Amniotic epithelial cell (primary cell): ENCODE measurements around the gene ALG3.
A peak's percentile ranks its signal among the peaks of the same experiment; 100 is the strongest.

Source experiments
- DNase-seq: peaks from one replicate; pipeline ENCODE4 v3.0.0-alpha.2; 2010; ENCODE audit warnings: low read depth

ALG3 gene

DNA sequence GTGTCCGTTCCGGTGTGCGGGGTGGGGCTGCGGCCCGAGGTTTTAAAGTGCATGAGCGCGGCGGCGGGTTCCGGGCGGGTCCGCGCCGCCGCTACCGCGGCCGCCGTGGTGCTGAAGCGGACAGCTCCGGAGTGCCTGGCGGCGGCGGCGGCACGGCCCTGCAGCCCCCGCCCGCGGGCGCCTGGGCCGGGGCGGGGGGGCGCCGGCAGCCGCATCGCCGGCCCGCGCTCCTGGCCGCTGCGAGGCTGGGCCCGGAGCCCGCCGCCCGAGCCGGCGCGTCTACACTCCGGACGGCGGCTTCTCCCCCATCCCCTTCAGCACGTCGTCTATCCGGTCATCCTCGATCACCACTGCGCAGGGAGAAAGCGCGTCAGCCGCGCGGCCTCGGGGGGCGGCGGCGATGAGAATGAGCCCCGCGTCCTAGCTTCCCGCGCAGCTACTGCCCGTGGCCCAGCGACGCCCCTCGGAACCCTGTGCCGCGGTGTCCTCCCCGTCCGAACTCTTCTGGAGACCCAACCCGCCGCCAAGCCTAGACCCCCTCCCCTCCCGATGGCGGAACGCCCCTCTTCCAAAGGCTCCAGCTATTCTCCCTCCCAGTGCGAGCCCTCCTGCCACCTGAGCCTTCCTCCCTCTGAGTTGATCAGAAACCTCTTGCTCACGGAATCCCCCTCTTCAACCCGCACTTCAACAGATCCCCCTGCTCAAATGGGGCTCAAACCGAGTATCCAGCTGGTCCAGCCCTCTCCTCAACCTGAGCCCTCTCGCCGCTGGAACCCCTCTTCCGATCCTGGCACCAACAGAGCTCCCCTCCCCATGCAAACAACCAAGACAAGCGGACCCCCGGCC lies 11.3 kb upstream of the ALG3 start:
- DNase-seq = no peak

DNA sequence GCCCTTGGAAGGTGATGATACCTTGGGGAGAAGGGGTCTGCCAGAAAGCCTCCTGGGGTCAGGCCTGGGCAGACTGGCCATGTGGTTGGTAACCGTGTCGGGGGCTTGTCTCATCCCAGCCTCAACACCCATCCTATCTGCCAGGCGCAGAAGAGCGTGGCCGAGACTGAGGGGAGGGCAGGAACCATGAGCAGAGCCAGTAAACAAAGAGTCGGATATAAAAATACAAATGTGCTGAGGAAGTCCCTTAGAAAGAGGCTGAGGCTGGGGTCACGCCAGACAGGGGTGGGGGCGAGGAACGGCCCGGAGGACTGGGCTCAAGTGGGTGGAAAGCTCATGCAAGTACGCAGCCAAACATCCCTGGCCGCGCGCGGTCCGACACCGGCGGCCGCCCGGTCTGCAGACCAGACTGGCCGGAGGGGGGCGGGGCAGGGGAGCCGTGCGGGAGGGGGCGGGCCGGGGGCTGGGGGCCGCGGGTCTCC lies 10.7 kb upstream of the ALG3 start:
- no peak for DNase-seq

DNA sequence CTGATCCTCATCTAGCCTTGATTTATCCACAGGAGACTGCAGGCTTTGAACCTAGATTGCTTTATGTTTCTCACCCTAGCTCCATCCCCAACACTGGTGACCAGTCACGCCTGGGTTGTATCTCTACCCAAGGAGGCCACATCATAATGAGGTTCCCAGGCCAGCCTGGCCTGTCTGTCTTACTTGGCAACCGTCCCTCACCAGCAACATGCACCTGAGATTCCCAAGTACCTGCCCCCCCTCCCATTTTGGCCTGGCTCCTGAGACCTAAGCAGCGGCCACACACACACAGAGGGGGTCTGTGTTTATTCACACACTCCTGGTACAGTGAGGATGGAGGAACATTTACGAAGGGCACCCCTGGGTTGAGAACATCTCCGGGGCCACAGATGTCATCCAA lies 10.2 kb upstream of the ALG3 start:
- no peak for DNase-seq

DNA sequence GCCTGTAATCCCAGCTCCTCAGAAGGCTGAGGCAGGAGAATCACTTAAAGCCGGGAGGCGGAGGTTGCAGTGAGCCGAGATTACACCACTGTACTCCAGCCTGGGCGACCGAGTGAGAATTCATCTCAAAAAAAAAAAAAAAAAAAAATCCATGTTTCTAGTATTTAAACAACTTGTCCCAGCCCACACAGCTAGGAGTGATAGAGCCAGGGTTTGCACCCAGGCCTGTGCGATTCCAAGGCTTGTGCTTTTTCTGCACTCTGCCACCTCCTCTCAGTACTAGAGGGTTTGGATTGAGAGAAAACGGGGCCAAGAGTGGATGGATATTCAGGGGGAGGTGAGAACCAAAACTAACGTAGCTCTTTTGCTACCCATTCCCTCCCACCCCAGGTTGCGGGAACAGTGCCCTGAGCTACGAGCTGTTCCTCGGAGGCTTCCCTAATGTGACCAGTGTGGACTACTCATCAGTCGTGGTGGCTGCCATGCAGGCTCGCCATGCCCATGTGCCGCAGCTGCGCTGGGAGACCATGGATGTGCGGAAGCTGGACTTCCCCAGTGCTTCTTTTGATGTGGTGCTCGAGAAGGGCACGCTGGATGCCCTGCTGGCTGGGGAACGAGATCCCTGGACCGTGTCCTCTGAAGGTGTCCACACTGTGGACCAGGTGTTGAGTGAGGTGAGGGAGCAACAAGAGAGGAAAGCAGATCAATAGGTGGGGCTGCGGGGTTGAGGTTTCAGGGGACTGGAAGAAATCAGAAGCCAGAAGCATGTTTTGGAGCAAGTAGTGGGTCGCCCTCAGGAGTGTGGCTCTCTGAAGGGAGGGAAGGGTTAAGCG lies 8.5 kb upstream of the ALG3 start:
- DNase-seq = no peak

DNA sequence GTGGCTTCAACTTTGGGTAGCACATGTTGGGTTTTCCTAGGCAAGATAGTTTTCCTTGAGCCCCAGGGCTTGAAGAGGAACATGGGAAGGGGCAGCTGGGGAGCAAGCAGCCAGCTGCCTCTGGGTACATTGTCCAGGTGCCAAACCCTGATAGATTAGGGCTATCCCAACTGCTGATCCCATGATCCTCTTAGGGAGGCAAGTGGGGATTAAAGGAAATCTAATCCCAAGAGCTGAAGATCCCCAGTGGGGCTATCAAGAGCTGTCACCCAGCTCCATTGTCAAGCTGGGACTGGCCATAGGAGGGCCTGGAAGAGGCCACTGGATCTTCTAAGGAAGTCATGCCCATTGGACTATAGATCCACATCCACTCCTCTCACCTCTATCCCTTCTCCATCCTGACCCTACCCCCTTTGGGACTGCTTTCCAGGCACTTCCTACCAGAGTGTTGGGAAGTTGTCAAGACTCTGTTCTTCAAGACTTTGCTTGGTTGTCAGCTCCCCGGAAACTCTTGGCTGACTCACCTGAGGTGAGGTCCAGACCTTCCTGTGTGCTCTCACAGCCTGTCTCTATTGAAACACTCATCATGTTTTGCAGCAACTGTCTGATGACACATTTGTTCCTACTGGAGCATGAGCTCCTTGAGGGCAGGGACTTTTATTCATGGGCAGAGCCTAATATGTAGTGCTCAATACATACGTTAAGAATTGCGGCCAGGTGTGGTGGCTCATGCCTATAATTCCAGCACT lies 6.7 kb upstream of the ALG3 start:
- no peak for DNase-seq

DNA sequence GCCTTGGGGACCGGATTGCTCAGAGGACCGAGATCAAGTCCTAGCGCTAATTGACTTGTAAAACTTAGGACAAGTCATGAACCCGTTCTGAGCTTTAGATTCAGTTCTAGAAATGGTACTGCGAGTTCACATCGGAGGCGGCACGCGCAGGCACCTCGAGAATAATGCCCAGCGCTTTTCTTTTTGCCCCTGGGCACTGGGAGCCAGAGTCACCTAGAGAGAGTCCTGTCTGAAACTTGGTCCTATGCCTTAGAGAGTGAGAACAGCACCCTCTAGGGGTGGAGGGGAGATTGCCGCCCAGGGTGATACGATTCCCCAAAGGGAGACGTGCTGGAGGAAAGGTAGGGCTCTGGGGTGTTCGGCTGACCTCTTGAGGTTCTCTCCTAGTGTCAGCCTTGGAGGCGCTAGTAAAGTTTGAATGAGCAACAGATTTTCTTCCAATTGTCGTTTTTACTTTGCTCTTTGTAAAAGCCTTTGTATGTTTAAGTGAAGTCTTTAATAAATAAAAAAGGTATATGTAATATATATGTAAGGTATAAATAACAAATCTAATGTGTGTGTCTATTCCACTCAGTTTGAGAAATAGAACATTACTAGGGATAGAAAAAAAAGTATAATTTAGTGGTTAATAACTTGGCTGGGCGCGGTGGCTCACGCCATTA lies 1.5 kb upstream of the ALG3 start:
- peak; percentile 78 for DNase-seq

DNA sequence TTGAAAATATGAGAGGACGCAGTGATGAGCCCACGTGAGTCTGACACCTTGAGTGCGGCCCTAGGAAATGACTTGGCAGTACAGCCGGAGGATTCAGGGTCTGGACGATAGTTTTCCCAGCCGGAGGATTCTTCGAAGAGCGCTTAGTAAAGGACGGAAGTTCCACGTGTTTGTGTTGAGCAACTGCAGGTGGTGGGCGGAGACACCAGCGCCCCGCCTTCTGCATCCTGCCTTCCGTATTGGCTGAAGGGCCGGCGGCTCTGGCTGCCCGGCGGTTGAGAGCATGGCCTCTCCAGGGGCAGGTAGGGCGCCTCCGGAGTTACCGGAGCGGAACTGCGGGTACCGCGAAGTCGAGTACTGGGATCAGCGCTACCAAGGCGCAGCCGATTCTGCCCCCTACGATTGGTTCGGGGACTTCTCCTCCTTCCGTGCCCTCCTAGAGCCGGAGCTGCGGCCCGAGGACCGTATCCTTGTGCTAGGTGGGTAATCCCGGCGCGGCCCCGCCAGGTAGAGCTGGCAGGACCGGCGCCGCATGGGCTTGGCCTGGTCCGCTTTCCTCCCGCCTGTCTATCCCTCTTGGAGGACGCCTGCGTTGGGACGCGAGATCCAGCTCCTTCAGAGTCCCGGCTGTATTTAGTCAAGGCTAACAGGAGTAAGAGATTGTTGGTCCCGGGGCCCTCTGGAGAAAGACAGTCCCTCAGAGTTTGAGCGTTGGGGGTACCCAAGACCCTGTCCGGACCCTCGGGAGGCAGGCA lies 827 bp upstream of the ALG3 start, which contains the start of gene EEF1AKMT4:
Gene EEF1AKMT4 (plus strand): TSS at position 261 of the 755 bp plus-strand sequence. CDS start 23 bp downstream, at position 284.
- peak; percentile 98 for DNase-seq

DNA sequence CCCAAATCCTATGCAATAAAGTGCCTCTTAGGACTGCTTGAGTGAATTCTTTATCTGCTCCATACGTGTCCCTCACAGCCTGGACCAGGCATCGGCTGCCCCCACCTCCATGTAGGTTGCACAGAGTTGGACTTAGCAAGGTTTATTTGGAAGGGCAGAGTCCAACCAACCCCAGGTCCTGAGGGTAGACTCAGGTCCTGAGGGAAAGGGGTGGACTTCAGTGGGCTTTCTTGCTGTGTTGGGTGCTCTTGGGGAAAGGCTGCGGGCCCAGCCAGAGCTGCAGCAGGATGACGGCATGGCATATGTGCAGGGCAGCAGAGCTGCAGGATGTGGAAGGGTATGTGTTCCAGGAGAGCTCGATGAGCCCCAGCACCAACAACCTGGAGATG lies 6.5 kb downstream of the ALG3 start:
- DNase-seq = no peak

DNA sequence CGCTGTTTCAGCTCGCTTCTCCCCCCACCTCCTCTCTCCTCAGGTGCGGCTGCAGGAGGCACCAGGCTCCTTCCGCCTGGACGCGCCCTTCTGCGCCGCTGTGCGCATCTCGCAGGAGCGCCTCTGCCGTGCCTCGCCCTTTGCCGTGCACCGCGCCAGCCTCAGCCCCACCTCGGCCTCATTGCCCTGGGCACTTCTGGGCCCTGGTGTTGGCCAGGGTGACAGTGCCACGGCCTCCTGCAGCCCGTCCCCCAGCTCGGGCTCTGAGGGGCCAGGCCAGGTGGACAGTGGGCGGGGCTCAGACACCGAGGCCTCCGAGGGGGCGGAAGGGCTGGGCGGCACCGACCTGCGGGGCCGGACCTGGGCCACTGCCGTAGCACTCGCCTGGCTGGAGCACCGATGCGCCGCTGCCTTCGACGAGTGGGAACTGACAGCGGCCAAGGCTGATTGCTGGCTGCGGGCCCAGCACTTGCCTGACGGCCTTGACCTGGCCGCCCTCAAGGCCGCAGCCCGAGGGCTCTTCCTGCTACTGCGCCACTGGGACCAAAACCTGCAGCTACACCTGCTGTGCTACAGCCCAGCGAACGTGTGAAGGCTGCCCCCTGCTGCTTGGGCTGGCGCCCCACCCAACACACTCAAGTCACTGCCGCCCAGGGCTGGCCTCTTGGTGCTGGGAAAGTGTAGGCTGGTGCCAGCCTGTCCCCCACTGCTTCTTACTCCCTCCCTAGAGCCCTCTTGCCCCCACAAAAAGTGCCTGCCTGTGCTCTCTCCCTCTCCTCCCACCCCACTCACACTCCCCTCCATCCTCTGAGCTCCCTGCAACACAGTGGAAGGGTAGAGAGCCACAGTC lies 7.1 kb downstream of the ALG3 start:
- DNase-seq = peak; percentile 36

DNA sequence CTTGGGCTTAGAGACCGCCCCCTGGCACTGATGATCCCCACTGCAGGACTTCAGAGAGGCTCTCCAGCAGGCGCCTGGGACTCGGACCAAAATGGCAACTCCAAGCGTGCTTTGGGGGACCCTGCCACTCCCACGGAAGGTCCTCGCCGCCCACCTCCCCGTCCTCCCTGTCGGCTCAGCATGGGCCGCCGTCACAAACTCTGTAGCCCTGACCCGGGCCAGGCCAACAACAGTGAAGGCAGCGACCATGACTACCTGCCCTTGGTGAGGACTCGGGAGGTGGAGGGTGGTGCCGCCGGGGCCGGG lies 7.7 kb downstream of the ALG3 start:
- no peak for DNase-seq

DNA sequence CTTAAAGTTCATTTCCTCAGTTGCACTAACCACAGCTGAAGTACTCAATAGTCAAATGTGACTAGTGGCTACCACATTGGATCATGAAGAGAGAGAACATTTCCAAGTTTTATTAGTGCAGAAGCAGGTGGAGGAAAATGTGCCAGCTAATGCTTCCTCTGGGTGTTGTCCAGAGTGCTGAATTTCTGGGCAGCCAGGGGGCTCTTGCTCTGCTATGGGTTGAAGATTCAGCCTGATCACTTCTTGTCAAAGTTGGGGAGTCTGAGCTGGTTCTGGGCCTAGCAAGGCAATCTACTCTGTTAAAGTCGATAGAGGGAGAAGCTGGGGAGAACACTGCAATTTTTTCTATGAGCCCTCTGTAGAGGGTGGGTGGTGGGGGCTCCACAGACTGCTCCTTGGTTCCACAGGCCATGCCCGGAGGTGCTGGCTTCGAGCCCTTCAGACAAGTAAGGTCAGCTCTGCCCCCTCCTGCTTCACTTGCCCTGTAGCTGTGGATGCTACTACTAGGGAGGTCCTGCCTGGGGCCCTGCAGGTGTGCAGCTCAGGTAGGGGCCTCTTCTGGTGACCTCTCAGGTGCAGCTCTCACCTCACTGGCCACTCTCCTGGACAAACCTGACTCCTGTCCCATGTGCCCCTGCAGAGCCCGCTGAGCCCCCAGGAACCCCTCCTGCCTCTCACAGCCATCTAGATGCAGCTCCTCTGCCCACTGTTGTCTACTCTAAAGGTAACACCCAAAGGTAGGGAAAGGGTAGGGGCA lies 8.2 kb downstream of the ALG3 start:
- peak; percentile 38 for DNase-seq

DNA sequence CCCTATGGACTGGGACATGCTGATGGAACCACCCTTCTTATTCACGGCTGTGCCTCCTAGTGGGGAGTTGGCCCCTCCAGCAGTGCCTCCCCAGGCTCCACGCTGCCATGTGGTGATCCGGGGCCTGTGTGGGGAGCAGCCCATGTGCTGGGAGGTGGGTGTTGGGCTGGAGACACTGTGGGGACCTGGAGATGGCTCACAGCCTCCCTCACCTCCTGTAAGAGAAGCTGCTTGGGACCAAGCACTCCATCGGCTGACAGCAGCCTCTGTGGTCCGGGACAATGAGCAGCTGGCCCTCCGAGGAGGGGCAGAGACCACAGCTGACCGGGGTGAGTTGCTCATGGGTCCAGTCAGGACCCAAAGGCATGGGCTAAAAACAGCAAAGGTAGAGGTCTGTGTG lies 9.1 kb downstream of the ALG3 start:
- no peak for DNase-seq

DNA sequence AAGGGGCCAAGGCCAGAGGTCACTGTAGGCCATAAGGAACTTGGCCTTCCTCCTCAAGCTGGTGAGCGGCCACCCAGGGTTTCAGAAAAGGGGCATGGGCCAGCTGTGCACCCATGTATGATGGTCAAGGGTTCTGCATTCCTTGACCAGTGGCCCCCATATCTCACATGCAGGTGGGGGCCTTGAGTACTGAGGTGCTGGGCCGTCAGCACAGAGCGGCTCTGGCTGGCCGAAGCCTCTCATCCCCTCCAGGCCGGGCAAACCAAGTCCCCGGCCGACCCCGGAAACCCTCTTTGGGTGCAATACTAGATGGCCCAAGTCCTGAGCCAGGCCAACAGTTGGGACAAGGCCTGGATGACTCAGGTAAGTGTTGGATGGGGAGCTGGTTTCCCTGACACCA lies 9.5 kb downstream of the ALG3 start:
- no peak for DNase-seq

DNA sequence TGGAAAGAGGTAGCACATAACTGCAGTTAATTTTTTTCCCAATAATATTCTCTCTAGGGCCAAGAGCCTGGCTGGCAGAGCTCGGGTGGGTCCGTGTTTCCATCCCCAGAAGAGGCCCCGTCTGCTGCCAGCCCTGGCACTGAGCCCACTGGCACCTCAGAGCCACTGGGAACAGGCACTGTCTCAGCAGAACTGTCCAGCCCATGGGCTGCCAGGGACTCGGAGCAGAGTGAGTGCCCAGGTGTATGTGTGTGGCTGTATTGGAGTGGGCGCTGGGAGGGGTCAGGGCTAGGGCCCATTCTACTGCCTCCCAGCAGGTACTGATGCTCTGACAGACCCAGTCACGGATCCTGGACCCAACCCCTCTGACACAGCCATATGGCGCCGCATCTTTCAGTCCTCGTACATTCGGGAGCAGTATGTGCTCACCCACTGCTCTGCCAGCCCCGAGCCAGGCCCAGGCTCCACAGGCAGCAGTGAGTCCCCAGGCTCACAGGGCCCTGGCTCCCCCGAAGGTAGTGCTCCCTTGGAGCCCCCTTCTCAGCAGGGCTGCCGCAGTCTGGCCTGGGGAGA lies 10.4 kb downstream of the ALG3 start:
- DNase-seq = no peak

DNA sequence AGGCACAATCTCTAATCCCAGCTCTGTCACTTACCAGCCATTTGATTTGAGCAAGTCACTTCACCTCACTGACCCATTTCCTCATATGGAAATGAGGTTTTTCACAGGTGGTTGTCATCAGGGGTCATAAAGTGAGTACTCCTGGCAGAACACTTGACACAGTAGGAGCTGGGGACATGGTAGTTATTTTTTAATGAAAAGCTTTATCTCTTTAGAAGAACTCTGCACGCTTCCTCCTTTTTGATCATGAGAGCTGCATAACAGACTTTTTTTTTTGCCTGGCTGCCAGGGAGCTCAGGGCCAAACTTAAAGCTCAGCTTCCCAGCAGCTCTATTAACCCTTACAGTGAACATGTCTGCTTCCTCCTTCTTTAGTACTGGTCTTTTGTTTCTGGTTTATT lies 11.0 kb downstream of the ALG3 start:
- DNase-seq = no peak

DNA sequence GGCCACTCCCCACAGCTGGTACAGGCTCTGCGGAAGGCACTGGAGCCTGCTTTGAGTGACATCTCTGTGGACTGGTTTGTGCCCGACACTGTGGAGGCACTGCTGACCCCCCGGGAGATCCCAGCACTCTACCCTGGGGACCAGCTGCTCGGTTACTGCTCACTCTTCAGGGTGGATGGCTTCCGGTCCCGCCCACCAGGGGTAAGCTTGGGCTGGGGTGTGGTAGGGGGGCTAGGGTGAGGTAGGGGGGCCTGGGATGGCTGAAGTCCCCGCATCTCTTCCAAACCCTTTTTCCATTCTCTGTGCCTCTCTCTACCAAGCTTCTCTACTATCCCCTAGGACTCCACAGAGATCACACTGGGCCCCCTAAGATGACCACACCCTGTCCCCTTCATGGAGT lies 11.6 kb downstream of the ALG3 start:
- no peak for DNase-seq

DNA sequence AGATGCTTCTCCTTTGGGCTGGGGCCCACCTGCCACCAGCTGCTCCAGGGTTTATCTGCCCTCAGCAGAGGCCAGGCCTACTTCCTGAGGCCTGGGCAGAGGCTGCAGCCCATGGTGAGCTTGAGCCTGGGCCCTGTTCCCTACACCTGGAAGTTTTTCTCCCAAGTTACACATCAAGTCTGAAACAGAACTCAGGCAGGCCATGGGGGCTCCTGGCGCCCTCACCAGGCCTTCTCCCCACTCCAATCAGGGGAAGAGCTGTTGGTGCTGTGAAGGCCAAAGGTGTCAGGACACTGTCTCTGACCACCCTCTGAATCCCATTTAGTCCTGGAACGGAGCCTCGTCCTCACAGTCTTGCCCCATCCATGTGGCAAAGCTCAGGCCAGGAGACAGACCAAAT lies 12.1 kb downstream of the ALG3 start:
- no peak for DNase-seq

DNA sequence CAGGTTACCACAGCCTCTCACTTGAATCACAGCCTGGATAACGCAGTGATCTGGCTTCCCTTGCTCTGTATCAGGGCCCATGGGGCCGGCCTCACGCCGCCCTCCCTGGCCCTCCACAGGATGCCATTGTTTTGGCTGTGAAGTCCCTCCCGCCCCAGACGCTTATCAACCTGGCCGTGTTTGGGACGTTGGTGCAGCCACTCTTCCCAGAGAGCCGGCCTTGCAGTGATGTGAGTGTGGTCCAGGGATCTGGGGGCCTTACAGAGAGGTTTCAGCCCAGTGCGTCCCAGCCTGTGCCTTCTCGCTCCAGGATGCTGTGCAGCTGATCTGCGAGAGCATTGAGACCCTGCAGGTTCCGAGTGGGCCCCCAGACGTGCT lies 12.7 kb downstream of the ALG3 start:
- DNase-seq = no peak

DNA sequence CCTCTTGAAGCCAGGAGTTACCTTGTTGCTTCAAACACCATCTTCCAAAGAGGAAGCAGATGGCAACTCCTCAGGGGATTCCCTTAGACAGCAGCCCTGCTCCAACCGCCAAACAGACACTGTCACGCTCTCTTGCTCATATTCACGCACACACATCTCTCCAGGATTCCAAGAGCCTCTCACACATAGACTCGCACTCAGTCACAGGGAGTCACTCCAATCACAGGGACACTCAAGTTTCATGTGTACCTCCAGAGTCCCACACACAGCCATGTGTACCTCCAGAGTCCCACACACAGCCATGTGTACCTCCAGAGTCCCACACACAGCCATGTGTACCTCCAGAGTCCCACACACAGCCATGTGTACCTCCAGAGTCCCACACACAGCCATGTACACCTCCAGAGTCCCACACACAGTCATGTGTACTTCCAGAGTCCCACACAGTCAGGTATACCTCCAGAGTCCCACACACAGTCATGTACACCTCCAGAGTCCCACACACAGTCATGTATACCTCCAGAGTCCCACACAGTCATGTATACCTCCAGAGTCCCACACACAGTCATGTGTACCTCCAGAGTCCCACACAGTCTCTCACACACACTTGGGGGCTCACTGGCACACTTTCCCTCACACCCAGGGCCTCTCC lies 13.3 kb downstream of the ALG3 start:
- no peak for DNase-seq
